D341Med (cell line): Measurements from ENCODE around the gene UBE2Q2.
"Not testable (repeated sequence)": the region's sequence is repeated elsewhere in the genome, so short reads cannot be mapped to it uniquely, and the experiment has no call there.

ENCODE experiments used
- DNase-seq: peaks from one replicate; pipeline ENCODE4 v3.0.0; 2012; ENCODE audit warnings: low spot score

Gene UBE2Q2

DNA sequence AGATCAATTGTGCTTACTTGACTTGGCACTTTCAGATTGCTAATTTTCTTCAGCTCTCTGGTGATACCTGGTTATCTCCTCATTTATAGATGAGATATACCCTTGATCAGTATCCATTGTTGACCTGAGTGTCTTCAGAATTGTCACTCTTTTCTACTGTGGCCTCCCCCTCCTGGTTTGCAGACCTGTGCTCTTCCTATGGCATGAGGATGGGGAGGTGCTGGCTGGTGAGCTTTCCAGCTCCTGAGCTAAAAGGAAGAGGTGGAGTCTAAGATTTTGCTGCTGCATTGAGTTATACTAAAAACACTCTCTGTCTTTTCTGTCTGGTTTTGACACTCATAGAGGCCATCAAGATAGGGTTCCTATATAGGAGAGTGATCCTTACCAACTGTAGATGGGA lies 23.7 kb downstream of the UBE2Q2 start:
- no peak for DNase-seq

DNA sequence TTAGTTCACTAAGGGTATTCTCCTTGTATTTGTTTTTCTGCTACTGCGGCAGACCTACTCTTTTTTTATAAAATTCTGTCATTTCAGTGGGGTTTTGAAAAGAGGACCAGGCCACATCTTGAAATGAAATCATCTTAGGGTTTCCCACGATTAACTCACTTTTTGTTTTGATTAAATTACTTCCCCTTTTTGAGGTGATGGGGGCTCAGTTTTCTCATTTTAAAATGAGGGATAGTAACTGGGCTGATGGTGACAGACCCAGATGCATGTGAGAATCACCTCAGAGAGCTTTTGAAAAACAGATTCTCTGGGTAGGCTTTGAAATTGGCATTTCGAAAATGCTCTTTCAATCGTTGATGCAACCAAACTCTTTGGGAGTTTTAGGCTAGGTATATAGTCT lies 24.2 kb downstream of the UBE2Q2 start:
- DNase-seq = no peak

DNA sequence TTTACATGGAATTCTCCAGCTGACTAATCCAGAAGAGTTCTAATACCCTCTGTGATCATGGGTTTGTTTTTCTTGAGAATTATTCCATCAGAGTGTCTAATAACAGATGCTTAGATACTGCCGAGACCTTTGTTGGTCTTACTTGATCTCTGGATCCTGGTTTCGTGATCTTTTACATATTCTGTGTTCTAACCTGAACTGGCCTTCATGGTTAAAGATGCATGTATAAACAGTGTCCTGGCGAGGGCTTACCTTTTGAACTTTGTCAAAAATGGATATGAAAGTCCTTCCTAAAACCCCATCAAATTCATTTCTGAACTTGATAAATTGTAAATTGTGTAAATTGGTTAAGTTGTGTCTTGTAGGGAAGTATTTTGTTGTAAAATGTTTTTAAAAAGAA lies 24.8 kb downstream of the UBE2Q2 start:
- DNase-seq = no peak

DNA sequence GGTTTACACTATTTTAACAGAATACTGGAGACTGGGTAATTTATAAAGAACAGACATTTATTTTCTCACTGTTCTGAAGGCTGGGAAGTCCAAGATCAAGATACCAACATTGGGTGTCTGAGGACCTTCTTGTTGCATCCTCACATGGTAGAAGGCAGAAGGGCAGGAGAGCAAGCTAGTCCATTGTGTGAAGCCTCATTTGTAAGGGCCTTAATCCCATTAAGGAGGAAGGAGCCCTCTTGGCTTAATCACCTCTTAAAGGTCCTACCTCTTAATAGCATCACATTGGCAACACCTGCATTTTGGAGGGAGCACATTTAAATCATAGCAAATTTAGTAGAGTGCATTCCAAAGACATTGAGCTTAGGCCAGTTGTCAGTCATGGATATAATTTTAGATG lies 26.2 kb downstream of the UBE2Q2 start:
- no peak for DNase-seq

DNA sequence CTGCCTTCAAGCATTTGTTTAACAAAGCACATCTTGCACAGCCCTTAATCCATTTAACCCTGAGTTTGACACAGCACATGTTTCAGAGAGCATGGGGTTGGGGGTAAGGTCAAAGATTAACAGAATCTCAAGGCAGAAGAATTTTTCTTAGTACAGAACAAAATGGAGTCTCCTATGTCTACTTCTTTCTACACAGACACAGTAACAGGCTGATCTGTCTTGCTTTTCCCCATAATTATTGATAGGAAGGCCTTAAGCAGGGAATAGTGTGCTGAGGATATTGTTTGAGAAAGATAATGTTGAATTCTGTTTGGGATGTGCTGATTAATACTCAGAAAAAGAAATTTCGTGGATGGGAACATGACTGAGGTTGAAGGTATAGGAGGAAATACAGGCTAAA lies 28.3 kb downstream of the UBE2Q2 start:
- DNase-seq = not testable (repeated sequence)

DNA sequence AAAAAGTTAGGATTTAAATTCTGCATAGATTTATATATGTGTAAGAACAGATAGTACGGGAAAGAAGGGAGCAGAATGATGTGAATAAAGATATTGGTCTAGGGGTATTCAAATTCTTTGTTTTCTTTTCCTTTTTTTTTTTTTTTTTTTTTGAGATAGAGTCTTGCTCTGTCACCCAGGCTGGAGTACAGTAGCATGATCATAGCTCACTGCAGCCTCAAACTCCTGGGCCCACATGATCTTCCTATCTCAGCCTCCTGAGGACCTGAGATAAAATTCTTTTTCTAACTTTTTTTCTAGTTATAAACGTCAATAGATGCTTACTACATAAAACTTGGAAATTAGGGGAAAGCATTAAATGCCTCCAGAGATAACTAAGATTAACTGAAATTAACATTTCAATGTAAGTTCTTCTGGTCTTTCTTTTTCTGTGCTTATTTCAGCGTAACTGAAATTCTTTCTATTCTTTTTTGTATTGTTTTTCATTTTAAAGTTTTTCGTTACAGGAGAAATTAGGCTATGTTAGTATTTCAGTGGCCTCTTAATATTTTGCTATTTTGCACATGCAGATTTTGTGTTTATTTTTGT lies 29.2 kb downstream of the UBE2Q2 start:
- no peak for DNase-seq

DNA sequence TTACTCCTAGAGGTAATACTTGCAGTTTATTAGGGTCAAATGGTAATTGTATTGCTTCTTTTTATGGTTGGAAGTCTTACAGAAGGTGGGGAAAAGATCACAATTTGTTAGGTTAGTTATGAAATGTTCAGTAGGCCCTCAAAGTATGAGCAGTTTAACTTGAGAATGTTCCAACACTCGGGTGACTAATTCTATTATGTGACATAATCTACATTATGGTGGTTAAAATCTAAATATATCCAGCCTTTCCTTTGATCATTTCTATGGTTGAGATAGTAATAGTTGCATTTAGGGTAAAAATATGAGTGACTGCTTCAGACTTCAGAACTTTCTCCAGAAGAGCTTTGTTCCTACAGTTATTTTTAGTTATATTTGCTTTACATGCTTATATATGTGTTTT lies 40.8 kb downstream of the UBE2Q2 start:
- DNase-seq = no peak

DNA sequence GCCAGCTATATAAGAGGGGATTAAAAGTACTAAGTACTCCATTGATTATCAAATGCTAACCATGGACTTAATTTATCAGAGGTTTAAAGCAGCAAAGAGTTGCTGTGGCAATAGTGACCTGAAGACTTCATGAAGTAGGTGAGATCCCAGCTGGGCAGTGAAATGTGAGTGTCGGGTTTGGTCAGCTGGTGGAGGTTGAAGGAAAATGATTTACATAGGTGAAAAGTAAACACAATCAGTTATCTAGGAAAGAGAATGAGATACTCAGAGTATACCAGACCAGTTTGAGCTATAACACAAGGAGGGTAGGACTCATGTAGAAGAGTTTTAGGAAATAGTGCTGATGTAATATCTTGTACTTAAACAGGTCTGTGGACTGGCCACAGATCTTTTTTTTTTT lies 43.9 kb downstream of the UBE2Q2 start:
- DNase-seq = no peak

DNA sequence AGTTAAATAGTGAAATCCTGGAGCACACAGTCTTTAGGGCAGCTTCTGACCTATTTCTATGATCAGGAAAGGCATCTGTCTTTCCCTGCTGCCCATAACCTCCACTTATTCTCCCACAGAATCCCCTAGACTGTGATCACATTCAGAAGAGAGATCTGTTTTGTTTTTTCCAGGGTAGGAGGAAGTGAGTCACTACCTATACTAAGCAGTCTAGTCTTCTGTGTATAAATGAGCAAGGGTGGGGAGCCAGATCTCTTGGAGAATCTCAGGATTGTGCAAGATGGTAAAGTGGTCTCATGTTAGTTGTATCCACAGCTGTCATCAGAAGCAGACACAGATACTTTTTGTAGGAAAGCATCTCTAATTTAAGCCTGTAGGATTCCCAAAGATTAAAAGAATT lies 48.6 kb downstream of the UBE2Q2 start:
- DNase-seq = no peak

DNA sequence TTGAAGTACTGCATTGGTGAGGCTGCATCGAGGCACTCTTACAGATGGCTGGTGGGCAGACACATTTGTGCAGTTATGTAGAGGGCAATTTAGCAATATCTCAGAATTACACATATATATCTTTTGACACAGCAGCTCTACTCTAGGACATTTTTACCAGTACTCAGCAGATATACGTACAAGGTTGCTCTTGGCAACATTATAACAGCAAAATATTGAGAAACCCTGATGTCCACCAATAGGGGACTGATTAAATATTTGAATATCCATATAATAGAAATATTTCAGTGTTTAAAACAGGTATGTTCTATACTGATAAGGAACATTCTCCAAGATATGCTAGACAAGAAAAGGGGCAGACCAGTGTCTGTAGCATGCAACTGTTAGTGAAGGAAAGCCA lies 52.5 kb downstream of the UBE2Q2 start:
- DNase-seq = no peak

DNA sequence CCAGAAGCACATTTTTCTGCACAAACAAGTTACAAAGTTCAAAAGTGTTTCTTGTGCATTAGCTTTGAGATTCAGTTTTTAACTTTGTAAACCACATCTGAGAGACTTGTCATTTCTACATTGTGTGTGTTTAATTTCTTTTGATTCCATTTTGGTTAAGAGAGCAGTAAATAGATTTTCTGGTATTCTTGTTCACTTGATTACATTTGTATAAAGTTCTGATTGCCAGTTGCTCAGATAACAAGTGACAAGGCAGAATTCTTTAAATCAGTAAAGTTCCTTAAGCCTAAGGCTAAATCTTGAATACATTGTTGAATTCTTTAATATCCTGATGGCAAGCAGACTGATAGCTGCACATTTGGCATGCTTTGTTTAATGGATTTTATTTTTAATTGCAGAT lies 57.3 kb downstream of the UBE2Q2 start:
- no peak for DNase-seq

DNA sequence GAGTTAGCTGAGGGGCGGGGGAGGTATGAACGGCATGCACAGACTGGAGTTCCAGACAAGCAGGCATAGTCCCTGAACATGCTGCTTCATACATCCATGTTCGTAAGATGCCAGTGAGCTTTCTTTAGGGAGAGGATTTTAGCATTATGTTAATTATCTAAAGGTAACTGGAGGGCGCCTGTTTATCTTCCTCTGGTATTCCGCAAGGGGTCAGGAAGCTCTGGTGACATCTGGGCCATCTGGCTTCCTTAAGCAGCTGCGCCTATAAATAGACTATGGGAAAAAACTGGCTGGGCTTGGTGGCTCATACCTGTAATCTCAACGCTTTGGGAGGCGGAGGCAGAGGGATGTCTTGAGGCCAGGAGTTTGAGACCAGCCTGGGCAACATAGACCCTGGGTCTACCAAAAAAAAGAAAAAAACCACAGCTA lies 58.9 kb downstream of the UBE2Q2 start:
- DNase-seq = peak; percentile 74

DNA sequence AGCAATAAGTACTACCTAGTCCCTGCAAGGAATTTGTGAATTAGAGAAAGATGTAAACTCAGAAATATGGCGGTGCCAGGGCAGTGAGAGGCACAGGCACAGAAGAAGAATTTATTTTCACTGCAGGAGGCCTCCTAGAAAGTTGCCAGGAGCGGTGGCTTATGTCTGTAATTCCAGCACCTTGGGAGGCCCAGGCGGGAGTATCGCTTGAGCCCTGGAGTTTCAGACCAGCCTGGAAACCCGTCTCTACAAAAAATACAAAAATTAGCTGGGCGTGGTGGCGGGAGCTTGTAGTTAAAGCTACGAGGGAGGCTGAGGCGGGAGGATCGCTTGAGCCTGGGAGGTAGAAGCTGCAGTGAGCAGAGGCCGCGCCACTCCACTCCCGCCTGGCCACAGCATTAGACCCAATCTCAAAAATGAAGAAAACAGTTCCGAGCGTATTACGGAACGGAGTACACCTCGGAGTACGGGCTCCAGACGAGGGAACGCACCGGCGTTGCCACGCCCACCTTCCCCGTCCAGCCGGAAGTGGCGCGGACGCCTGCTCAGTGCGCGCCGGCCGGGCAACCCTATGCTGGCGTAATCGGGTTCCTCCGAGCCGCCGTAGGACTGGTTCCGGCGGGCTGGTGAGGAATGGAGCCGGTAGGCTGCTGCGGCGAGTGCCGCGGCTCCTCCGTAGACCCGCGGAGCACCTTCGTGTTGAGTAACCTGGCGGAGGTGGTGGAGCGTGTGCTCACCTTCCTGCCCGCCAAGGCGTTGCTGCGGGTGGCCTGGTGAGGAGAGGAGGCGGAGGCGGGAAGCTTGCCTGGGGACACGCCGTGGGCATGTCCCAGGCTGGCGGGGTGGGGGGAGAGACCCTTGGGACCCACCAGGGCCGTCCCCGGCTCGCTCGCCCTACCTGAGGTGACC lies 60.3 kb downstream of the UBE2Q2 start, which contains the start of gene FBXO22:
FBXO22 (plus strand) TSS at position 548 of the 909 bp plus-strand sequence; CDS start at position 634, 86 bp downstream.
- peak; percentile 91 for DNase-seq

DNA sequence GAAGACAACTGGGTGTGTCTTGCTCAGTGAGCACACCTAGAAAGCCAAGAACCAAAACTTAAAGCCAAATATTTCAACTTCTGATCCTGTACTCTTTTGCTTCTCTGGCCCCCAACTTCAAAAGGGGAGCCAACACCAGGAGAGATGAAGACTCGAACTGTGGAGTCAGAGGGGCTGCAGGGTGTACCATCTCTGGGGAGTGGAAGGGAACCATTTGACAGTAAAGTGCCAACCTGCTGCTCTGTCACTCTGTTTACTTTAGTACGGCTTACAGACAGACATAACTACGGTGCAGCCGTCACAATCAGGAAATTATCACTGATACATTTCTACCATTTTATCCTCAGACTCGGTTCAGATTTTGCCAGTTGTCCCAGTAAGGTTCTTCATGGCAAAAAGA lies 62.0 kb downstream of the UBE2Q2 start:
- no peak for DNase-seq

DNA sequence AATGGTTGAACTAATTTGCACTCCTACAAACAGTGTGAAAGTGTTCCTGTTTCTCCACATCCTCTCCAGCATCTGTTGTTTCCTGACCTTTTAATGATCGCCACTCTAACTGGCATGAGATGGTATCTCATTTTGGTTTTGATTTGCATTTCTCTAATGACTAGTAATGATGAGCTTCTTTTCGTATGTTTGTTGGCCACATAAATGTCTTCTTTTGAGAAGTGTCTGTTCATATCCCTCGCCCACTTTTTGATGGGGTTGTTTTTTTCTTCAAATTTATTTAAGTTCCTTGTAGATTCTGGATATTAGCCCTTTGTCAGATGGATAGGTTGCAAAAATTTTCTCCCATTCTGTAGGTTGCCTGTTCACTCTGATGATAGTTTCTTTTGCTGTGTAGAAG lies 67.1 kb downstream of the UBE2Q2 start:
- not testable (repeated sequence) for DNase-seq

DNA sequence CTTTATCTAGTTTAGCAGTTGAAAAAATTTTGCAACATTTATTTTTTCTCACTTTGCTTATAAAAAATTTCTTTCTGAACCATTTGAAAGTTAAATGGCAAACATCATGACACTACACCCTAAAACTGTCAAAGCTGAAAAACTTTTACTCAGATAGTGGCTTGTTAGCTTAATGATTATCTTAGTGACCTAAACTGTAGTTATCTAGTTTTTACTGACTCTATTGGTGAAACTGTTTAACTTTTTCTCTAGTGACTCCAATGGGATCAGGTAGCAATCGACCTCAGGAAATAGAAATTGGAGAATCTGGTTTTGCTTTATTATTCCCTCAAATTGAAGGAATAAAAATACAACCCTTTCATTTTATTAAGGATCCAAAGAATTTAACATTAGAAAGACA lies 73.7 kb downstream of the UBE2Q2 start:
- DNase-seq = no peak

DNA sequence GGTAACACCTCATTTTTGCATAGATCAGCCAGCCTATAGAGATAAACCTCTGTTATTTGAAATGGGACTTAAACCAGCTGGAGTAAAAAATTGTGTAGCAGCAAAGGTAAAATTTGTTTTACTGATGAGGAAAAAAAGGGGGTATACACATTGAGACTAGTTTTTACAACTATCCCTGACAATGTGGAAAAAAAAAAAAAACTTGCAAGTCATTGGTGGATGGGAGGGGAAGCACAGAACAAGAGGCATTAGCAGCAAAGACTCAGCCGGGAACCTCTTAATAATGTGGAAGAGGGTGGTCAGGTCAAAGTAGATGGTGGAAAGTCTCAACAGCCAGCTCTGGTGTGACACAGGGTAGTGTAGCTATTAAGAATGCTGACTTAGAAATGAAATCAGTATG lies 74.9 kb downstream of the UBE2Q2 start:
- no peak for DNase-seq

DNA sequence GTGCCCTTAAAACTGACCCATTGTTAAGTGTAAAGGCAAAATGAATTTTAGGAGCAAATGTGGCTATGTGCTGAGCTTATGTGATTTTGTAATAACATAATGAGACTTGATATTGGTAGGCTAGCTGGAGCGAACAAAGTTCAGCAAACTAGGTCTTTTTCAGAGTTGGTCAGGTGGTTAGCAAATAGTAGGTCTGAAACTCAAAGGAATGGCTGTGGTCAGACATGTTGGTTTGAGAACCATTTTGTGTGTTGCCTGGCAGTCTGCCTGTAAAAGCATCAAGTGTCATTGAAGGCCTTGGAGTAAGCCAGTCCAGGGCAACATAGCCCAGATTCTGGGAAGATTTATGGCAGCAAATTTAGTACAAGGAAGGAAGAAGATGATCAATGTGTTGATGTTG lies 76.8 kb downstream of the UBE2Q2 start:
- no peak for DNase-seq

DNA sequence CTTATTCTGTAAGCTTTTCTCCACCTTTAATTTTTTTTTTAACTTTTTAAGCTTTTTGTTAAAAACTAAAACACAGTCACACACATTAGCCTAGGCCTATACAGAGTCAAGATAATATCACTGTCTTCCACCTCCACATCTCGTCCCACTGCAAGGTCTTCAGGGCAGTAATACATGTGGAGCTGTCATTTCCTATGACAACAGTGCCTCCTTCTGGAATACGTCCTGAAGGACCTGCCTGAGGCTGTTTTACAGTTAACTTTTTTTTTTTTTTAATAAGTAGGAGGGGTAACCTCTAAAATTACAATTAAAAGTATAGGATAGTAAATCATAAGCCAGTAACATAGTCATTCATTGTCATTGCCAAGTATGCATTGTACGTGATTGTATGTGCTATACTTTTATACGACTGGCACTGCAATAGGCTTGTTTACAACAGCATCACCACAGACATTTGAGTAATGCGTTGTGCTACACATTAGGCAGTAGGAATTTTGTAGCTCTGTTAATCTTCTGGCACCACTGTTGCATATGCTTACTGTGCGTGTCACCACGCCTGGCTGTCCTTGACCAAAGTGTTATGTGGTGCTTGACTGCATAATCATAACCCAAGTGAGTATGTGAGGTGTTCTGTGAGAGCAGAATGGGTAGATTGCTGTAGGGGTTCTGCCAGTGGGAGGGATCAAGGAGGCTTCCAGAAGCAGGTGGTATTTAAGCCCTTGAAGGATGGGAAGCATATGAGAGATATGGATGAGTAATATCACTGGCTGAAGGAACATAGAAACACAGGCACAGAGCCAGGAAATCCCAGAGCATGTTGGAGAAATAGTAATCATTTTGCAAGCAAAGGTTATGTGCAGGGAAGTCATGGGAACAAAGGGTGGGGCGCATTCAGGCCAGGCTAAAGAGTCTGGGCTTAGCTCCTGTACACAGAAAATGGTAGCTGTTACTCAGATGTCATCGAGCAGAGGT lies 78.8 kb downstream of the UBE2Q2 start:
- DNase-seq = peak; percentile 45

DNA sequence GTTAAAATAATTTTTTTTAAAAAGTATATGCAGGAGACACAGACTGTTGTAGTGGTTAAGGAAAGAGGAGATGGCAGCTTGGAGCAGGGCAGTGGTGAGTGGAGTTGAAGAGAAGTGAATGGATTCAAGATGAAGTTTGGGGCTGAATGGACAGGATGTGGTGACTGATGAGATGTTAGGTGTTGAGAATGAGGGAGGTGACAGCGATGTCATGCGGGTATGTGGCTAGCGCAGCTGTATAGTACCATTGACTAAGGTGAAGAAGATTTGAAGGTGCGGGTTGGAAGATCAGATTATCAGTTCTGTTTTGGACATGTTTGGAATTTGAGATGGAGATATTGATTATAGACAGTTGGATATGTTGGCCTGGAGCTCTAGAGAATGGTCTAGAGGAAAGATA lies 80.5 kb downstream of the UBE2Q2 start:
- DNase-seq = no peak

DNA sequence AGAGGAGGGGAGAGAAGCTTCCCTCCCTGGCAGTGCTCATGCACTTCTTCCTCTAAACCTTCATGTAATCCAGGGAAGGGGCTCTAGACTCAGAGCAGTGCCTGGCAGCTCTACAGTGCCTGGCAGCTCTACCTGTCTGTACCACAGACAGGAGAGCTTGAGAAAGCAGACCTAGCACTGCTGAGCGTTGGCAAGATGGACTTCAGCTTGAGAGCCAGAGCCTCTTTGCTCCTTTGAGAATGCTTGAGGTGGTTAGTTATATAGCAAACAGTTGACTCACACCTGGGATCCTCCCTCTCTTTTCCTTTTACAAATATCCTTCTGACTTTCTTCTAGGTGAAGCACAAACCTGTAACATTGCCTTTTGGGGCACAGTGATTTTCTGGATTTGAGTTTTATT lies 81.3 kb downstream of the UBE2Q2 start:
- no peak for DNase-seq

DNA sequence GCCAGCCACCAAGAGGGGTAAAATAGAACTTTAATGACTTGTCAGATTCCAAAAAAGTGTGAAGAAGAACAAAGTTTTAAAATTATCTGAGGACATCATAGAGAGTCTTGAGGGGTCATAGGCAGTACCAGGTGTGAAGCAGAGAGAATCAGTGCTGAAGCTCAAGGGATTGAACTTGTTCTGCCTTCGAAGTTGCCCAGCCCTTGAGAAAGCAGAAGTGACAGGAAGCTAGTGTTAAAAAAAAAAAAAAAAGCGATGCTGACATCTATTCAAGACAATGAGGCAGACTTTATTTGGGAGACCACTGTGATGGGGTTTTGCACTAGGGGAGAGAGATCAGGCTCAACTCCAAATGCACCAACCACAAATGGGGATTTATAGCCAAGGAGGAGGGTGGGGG lies 82.2 kb downstream of the UBE2Q2 start:
- DNase-seq = no peak
